HTERT RPE-1 (cell line): ENCODE data around the gene ENTPD3.
"Not testable (repeated sequence)": the region's sequence is repeated elsewhere in the genome, so short reads cannot be mapped to it uniquely, and the experiment has no call there.

ENCODE experiments used
- in situ Hi-C: fragments of 300-500 bp; cut with MboI; formaldehyde crosslinking; loops from 4 replicates; pipeline ENCODE4 v1.14.3; 2020; ENCODE audit warnings: low sequenced_read_pairs

Gene ENTPD3

GRCh38 chr3:40456940-40457823 is 70.2 kb downstream of the ENTPD3 start, which contains the start of gene RPL14:
Gene RPL14, plus strand, starts transcription at chr3:40457339. Its CDS starts 133 bp downstream, at chr3:40457472.
- in situ Hi-C loops: no loop called here

GRCh38 chr3:40458473-40458872 is 71.5 kb downstream of the ENTPD3 start:
- in situ Hi-C loops: no loop called here

- in situ Hi-C loops: not testable (repeated sequence)
Measured at GRCh38 chr3:40460481-40460880, 73.5 kb downstream of the ENTPD3 start.

GRCh38 chr3:40461161-40461560 is 74.2 kb downstream of the ENTPD3 start:
- in situ Hi-C loops: no loop called here

- in situ Hi-C loops: not testable (repeated sequence)
Measured at GRCh38 chr3:40462838-40463237, 75.9 kb downstream of the ENTPD3 start.

- in situ Hi-C loops: no loop called here
Measured at GRCh38 chr3:40463579-40463978, 76.6 kb downstream of the ENTPD3 start.

- in situ Hi-C loops: no loop called here
Measured at GRCh38 chr3:40464339-40465110, 77.5 kb downstream of the ENTPD3 start.

GRCh38 chr3:40465111-40465407 is 78.1 kb downstream of the ENTPD3 start:
- in situ Hi-C loops: no loop called here

- in situ Hi-C loops: no loop called here
Measured at GRCh38 chr3:40465456-40465855, 78.5 kb downstream of the ENTPD3 start.

- in situ Hi-C loops: no loop called here
Measured at GRCh38 chr3:40468018-40468417, 81.0 kb downstream of the ENTPD3 start.

GRCh38 chr3:40470701-40471100 is 83.7 kb downstream of the ENTPD3 start:
- in situ Hi-C loops: no loop called here

- in situ Hi-C loops: no loop called here
Measured at GRCh38 chr3:40476478-40477470, 89.8 kb downstream of the ENTPD3 start, which contains the start of gene ZNF619. Gene ZNF619, plus strand, starts transcription at chr3:40477122. Its CDS starts 858 bp downstream, at chr3:40477980.

- in situ Hi-C loops: no loop called here
Measured at GRCh38 chr3:40477666-40478065, 90.7 kb downstream of the ENTPD3 start.
